GM12878 (cell line): ENCODE measurements around the gene NUP93. TPM values are rescaled to one million over a fixed set of nuclear protein-coding genes. Genes with fewer than 3 reads are reported as not detected.

Experiments used
- ATAC-seq: fragments of 200-7000 bp; cut with Tn5 transposase; 3 replicates; pipeline ENCODE4 v1.9.1; 2020; ENCODE audit warnings: mild to moderate bottlenecking, moderate library complexity
- BruUV-seq: library from RNA; stranded (reverse); fragments of 400-500 nt; replicated peaks from 2 replicates; lab custom pipeline; 2021; lab: Mats Ljungman, UMichigan
- CTCF ChIA-PET: fragments of 300-600 bp; sonication (Branson Sonifier 250); formaldehyde crosslinking; extraction: SDS; loops from one replicate; lab custom pipeline; 2021; ENCODE audit warnings: inconsistent platforms; lab: Yijun Ruan, JAX
- POLR2A ChIA-PET: fragments of 350-600 bp; formaldehyde crosslinking; extraction: SDS; loops from one replicate; lab custom pipeline; 2021; ENCODE audit warnings: inconsistent platforms; lab: Charles Lee
- RAD21 ChIA-PET: fragments of 300-600 bp; sonication (Branson Sonifier 250); formaldehyde crosslinking; loops from one replicate; lab custom pipeline; 2023; ENCODE audit warnings: antibody characterized with exemption; ENCODE audit not compliant: unreplicated experiment; lab: Charles Lee
- SMC1A ChIA-PET: fragments of 300-600 bp; sonication (Branson Sonifier 250); formaldehyde crosslinking; loops from one replicate; lab custom pipeline; 2023; ENCODE audit not compliant: unreplicated experiment, uncharacterized antibody; lab: Charles Lee
- DNase-seq: peaks from one replicate; pipeline ENCODE4 v3.0.0-alpha.2; 2011; ENCODE audit warnings: low read depth, low spot score
- FAIRE-seq: peaks from 3 replicates; lab custom pipeline; 2011; peaks lifted over from hg19 to GRCh38; lab: Jason Lieb, UNC
- H2AFZ ChIP-seq: 2 replicates; pipeline ENCODE4 v1.6.0; 2011; ENCODE audit warnings: low read depth, low read length, control low read depth; ENCODE audit not compliant: control insufficient read depth
- H3K27ac ChIP-seq: 2 replicates; pipeline ENCODE4 v1.5.1; 2011; ENCODE audit warnings: control low read depth; ENCODE audit not compliant: control insufficient read depth, insufficient read depth
- H3K27me3 ChIP-seq, 2 experiments: replicated peaks in 1 of 2; 2 replicates each; pipeline versions ENCODE4 v1.6.0 to v1.6.1; 2011; ENCODE audit warnings: low read length in 1 of 2; ENCODE audit not compliant: control insufficient read depth in 2 of 2, insufficient read depth in 2 of 2
- H3K36me3 ChIP-seq, 2 experiments: 2 replicates each; pipeline ENCODE4 v1.5.1; 2011; ENCODE audit warnings: low read length in 1 of 2; ENCODE audit not compliant: control insufficient read depth in 2 of 2, insufficient read depth in 2 of 2
- H3K4me1 ChIP-seq: 2 replicates; pipeline ENCODE4 v1.6.1; 2011; ENCODE audit warnings: mild to moderate bottlenecking, low read length, moderate library complexity, mixed read lengths; ENCODE audit not compliant: control insufficient read depth, insufficient read depth
- H3K4me2 ChIP-seq: 2 replicates; pipeline ENCODE4 v1.6.0; 2011; ENCODE audit warnings: control low read depth; ENCODE audit not compliant: control insufficient read depth, insufficient read depth
- H3K4me3 ChIP-seq: fragments of 200-600 bp; sonication (generic); 2 replicates; pipeline ENCODE4 v1.5.1; 2016
- H3K79me2 ChIP-seq: 2 replicates; pipeline ENCODE4 v1.6.0; 2011; ENCODE audit warnings: low read length; ENCODE audit not compliant: control insufficient read depth, insufficient read depth
- H3K9ac ChIP-seq: 2 replicates; pipeline ENCODE4 v1.8.0; 2011; ENCODE audit warnings: low read length, control low read depth, mixed read lengths; ENCODE audit not compliant: control insufficient read depth, insufficient read depth
- H3K9me3 ChIP-seq: replicated peaks from 3 replicates; pipeline ENCODE4 v1.5.1; 2011; ENCODE audit warnings: mild to moderate bottlenecking, low read length; ENCODE audit not compliant: control insufficient read depth, insufficient read depth
- H4K20me1 ChIP-seq: 2 replicates; pipeline ENCODE4 v1.6.0; 2011; ENCODE audit not compliant: control insufficient read depth, insufficient read depth
- ASH2L ChIP-seq: fragments of 300-600, 200-600 bp; sonication (generic); IDR thresholded peaks from 2 replicates; pipeline ENCODE4 v1.6.1; 2017; ENCODE audit warnings: low read depth, mild to moderate bottlenecking, borderline replicate concordance
- EED ChIP-seq: sonication (generic); IDR thresholded peaks from 2 replicates; pipeline ENCODE4 v1.6.1; 2016; ENCODE audit warnings: antibody characterized with exemption, low read depth
- FOXK2 ChIP-seq: fragments of 450-650 bp; IDR thresholded peaks from 2 replicates; pipeline ENCODE4 v1.6.1; 2017; ENCODE audit warnings: mild to moderate bottlenecking, moderate library complexity
- HDAC6 ChIP-seq: fragments of 200-600 bp; sonication (generic); IDR thresholded peaks from one replicate; pipeline ENCODE4 v1.8.0; 2017; ENCODE audit warnings: antibody characterized with exemption; ENCODE audit not compliant: unreplicated experiment
- MYB ChIP-seq: fragments of 150-350 bp; IDR thresholded peaks from 2 replicates; pipeline ENCODE4 v1.6.1; 2014; ENCODE audit warnings: mild to moderate bottlenecking, low read depth, low read length, borderline replicate concordance
- POLR2AphosphoS5 ChIP-seq: IDR thresholded peaks from 2 replicates; pipeline ENCODE4 v1.6.1; 2011; ENCODE audit warnings: mild to moderate bottlenecking, low read length, inconsistent platforms
- RELA ChIP-seq: fragments of 450-650 bp; IDR thresholded peaks from 2 replicates; pipeline ENCODE4 v1.8.0; 2014; ENCODE audit warnings: borderline replicate concordance; ENCODE audit not compliant: partially characterized antibody
- SIX5 ChIP-seq: IDR thresholded peaks from 2 replicates; pipeline ENCODE4 v1.6.1; 2011; ENCODE audit warnings: mild to moderate bottlenecking, low read depth, low read length, moderate library complexity; ENCODE audit not compliant: severe bottlenecking
- SMC3 ChIP-seq: IDR thresholded peaks from 2 replicates; pipeline ENCODE4 v1.6.1; 2011; ENCODE audit warnings: low read length, improper control_type of control experiment, borderline replicate concordance
- STAT3 ChIP-seq: IDR thresholded peaks from 2 replicates; pipeline ENCODE4 v1.6.1; 2011; ENCODE audit warnings: low read depth, low read length, improper control_type of control experiment
- WGBS: methylation state at CpG from one replicate; pipeline ENCODE4 v1.1.6; 2016; ENCODE audit warnings: low lambda C conversion rate; ENCODE audit not compliant: insufficient replicate concordance, insufficient coverage; ENCODE audit errors: missing lambda C conversion rate; 5-methylcytosine and 5-hydroxymethylcytosine counted together
- in situ Hi-C: fragments of 300-500 bp; cut with MboI; formaldehyde crosslinking; loops from 9 replicates; pipeline ENCODE4 v1.14.3; 2018; ENCODE audit warnings: mixed read lengths
- intact Hi-C: fragments of 100-400 bp; cut with micrococcal nuclease; formaldehyde crosslinking; loops from one replicate; pipeline ENCODE4 v1.14.2; 2022; ENCODE audit not compliant: unreplicated experiment
- polyA plus RNA-seq, 11 experiments: library from polyadenylated mRNA; depleted of rRNA in 4 of 11; unstranded in 6 of 11; stranded (reverse) in 5 of 11; fragments of >200 nt; fragmentation: Nextera tagmentation in 4 of 11; fragmentation: Illumina TruSeq in 1 of 11; extraction: Ambion mirVana in 4 of 11; extraction: Trizol in 1 of 11; gene quantifications; 1 replicate in 1 of 11; 2 replicates in 10 of 11; pipeline versions ENCODE4 v1.2.1 to v1.2.3, GENCODE V29; 2011 to 2016; ENCODE audit warnings: inconsistent platforms in 2 of 11, missing spikeins in 2 of 11, low read depth in 1 of 11
- total RNA-seq, 4 experiments: library from RNA; depleted of rRNA in 3 of 4; stranded (reverse); fragments of >200 nt in 3 of 4; fragmentation: Illumina TruSeq in 1 of 4; extraction: Trizol in 1 of 4; gene quantifications; 2 replicates each; pipeline versions ENCODE4 v1.2.1 to v1.2.3, GENCODE V29; 2013 to 2021
- TF ChIP-seq, protein P1 (sequence below): IDR thresholded peaks from 2 replicates; pipeline ENCODE4 v1.6.1; 2011; ENCODE audit warnings: mild to moderate bottlenecking, low read depth, low read length, moderate library complexity; ENCODE audit not compliant: insufficient replicate concordance
- TF ChIP-seq, protein P2 (sequence below): IDR thresholded peaks from 2 replicates; pipeline ENCODE4 v1.6.1; 2012; ENCODE audit warnings: improper control_type of control experiment, low read depth, low read length; ENCODE audit not compliant: insufficient replicate concordance
- TF ChIP-seq, protein P3 (sequence below): IDR thresholded peaks from 2 replicates; pipeline ENCODE4 v1.6.1; 2011; ENCODE audit warnings: low read depth, low read length, improper control_type of control experiment, borderline replicate concordance
- TF ChIP-seq, protein P4 (sequence below), 3 experiments: IDR thresholded peaks in 2 of 3; conservative IDR thresholded peaks in 1 of 3; 2 replicates each; pipeline ENCODE4 v1.5.1; 2011; ENCODE audit warnings: low read depth in 3 of 3, low read length in 3 of 3, mild to moderate bottlenecking in 3 of 3, control low read depth in 2 of 3, moderate library complexity in 2 of 3, inconsistent platforms in 1 of 3, mixed read lengths in 1 of 3; ENCODE audit not compliant: control insufficient read depth in 2 of 3, insufficient read depth in 1 of 3; ENCODE audit errors: extremely low read depth in 1 of 3

NUP93 gene
- total and polyA plus RNA-seq, 10 of the 15 experiments (the other 5 are each of a cell fraction or from before 2014, with no cell fraction given): 82.2 to 175 (median 101) TPM

DNA sequence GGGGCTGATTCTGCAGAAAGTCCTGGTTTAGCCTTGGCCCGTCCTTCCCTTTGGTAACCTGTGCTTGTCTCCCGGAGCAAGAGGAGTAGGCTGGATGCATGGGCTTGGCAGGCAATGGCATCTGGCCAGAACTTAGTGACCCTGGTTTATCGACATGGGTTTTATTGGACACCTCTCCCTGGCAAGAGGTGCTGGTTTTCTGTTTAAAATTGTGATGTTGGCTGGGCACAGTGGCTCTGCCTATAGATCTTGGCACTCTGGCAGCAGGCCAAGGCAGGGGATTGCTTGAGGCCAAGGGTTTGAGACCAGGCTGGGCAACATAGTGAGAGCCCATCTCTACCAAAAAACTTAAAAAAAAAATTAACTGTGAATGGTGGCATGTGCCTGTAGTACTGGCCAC is 166.3 kb downstream of the NUP93 start:
- no peak for ATAC-seq
- Histone ChIP-seq H4K20me1 (no peaks in the 10 kb centered on the region), H3K9ac (no peak overlapping the region), H3K36me3 (no peaks in the 10 kb centered on the region), H3K27ac (no peak overlapping the region), H3K79me2 (no peaks in the 10 kb centered on the region), H3K4me2 (no peak overlapping the region), H3K9me3 (no peaks in the 10 kb centered on the region), H3K27me3 (peaks cover 0 to 5% of the 10 kb centered on the region in 2 experiments; a peak in 2 of 4 replicates), H2AFZ (no peak overlapping the region), H3K4me1 (peaks cover 13% of the 10 kb centered on the region), H3K4me3 (no peak overlapping the region)
- ChIA-PET POLR2A (no interaction called here), CTCF (no interaction called here), RAD21 (no interaction called here), SMC1A (interaction anchor here (0.8 kb wide), 1 partner anchor 27 kb away, joined by 3 read pairs; no protein-coding TSS in a partner anchor)
- no TSS peak for BruUV-seq
- 37% methylated on average over 3 of the region's 3 CpGs for WGBS
- in situ Hi-C loops: no loop called here
- FAIRE-seq: no peak
- no peak for DNase-seq
- intact Hi-C loops: no loop called here
- TF ChIP-seq EED: no peak
- no peak for TF ChIP-seq SIX5
- no peak for TF ChIP-seq FOXK2
- TF ChIP-seq, protein P1, sequence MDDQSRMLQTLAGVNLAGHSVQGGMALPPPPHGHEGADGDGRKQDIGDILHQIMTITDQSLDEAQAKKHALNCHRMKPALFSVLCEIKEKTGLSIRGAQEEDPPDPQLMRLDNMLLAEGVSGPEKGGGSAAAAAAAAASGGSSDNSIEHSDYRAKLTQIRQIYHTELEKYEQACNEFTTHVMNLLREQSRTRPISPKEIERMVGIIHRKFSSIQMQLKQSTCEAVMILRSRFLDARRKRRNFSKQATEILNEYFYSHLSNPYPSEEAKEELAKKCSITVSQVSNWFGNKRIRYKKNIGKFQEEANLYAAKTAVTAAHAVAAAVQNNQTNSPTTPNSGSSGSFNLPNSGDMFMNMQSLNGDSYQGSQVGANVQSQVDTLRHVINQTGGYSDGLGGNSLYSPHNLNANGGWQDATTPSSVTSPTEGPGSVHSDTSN: no peak
- no peak for TF ChIP-seq MYB
- no peak for TF ChIP-seq ASH2L
- TF ChIP-seq STAT3: no peak
- TF ChIP-seq, protein P2, sequence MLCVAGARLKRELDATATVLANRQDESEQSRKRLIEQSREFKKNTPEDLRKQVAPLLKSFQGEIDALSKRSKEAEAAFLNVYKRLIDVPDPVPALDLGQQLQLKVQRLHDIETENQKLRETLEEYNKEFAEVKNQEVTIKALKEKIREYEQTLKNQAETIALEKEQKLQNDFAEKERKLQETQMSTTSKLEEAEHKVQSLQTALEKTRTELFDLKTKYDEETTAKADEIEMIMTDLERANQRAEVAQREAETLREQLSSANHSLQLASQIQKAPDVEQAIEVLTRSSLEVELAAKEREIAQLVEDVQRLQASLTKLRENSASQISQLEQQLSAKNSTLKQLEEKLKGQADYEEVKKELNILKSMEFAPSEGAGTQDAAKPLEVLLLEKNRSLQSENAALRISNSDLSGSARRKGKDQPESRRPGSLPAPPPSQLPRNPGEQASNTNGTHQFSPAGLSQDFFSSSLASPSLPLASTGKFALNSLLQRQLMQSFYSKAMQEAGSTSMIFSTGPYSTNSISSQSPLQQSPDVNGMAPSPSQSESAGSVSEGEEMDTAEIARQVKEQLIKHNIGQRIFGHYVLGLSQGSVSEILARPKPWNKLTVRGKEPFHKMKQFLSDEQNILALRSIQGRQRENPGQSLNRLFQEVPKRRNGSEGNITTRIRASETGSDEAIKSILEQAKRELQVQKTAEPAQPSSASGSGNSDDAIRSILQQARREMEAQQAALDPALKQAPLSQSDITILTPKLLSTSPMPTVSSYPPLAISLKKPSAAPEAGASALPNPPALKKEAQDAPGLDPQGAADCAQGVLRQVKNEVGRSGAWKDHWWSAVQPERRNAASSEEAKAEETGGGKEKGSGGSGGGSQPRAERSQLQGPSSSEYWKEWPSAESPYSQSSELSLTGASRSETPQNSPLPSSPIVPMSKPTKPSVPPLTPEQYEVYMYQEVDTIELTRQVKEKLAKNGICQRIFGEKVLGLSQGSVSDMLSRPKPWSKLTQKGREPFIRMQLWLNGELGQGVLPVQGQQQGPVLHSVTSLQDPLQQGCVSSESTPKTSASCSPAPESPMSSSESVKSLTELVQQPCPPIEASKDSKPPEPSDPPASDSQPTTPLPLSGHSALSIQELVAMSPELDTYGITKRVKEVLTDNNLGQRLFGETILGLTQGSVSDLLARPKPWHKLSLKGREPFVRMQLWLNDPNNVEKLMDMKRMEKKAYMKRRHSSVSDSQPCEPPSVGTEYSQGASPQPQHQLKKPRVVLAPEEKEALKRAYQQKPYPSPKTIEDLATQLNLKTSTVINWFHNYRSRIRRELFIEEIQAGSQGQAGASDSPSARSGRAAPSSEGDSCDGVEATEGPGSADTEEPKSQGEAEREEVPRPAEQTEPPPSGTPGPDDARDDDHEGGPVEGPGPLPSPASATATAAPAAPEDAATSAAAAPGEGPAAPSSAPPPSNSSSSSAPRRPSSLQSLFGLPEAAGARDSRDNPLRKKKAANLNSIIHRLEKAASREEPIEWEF: no peak
- no peak for TF ChIP-seq POLR2AphosphoS5
- no peak for TF ChIP-seq SMC3
- TF ChIP-seq, protein P3, sequence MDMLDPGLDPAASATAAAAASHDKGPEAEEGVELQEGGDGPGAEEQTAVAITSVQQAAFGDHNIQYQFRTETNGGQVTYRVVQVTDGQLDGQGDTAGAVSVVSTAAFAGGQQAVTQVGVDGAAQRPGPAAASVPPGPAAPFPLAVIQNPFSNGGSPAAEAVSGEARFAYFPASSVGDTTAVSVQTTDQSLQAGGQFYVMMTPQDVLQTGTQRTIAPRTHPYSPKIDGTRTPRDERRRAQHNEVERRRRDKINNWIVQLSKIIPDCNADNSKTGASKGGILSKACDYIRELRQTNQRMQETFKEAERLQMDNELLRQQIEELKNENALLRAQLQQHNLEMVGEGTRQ: no peak
- TF ChIP-seq RELA: no peak
- TF ChIP-seq, protein P4, sequence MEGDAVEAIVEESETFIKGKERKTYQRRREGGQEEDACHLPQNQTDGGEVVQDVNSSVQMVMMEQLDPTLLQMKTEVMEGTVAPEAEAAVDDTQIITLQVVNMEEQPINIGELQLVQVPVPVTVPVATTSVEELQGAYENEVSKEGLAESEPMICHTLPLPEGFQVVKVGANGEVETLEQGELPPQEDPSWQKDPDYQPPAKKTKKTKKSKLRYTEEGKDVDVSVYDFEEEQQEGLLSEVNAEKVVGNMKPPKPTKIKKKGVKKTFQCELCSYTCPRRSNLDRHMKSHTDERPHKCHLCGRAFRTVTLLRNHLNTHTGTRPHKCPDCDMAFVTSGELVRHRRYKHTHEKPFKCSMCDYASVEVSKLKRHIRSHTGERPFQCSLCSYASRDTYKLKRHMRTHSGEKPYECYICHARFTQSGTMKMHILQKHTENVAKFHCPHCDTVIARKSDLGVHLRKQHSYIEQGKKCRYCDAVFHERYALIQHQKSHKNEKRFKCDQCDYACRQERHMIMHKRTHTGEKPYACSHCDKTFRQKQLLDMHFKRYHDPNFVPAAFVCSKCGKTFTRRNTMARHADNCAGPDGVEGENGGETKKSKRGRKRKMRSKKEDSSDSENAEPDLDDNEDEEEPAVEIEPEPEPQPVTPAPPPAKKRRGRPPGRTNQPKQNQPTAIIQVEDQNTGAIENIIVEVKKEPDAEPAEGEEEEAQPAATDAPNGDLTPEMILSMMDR (IDR thresholded peaks at IDR 0.05 in 2 of 3, conservative IDR thresholded peaks at IDR 0.05 in 1 of 3; ENCODE audit: control insufficient read depth in 2 of 3, extremely low read depth in 1 of 3, insufficient read depth in 1 of 3, low read depth in 3 of 3, low read length in 3 of 3): no peak
- no peak for TF ChIP-seq HDAC6
